K562 (cell line): ENCODE measurements around the gene CFAP141. TPM values are rescaled to one million over a fixed set of nuclear protein-coding genes. Genes with fewer than 3 reads are reported as not detected.

Source experiments
- ARHGAP35 ChIP-seq: fragments of 450-650 bp; IDR thresholded peaks from 2 replicates; pipeline ENCODE4 v1.6.1; 2018; ENCODE audit not compliant: partially characterized antibody
- CBX2 ChIP-seq: fragments of 200-600 bp; sonication (generic); IDR thresholded peaks from one replicate; pipeline ENCODE4 v1.6.1; 2012; ENCODE audit warnings: mild to moderate bottlenecking, low read length, inconsistent platforms; ENCODE audit not compliant: insufficient read depth, poor library complexity, severe bottlenecking
- ESRRB ChIP-seq: fragments of 250-450 bp; sonication (Bioruptor Pico); IDR thresholded peaks from 2 replicates; pipeline ENCODE4 v1.5.0; 2020; ENCODE audit warnings: mild to moderate bottlenecking, moderate library complexity, borderline replicate concordance
- HNRNPLL ChIP-seq: fragments of 200-400 bp; formaldehyde crosslinking; IDR thresholded peaks from 2 replicates; pipeline ENCODE4 v1.6.1; 2017; ENCODE audit warnings: low read length, low read depth, mild to moderate bottlenecking; ENCODE audit not compliant: poor library complexity, severe bottlenecking
- KLF13 ChIP-seq: fragments of 450-650 bp; IDR thresholded peaks from 2 replicates; pipeline ENCODE4 v1.6.1; 2016; ENCODE audit warnings: missing genetic modification characterization, low read depth, mild to moderate bottlenecking, missing compliant biosample characterization, moderate library complexity, borderline replicate concordance
- MYBL2 ChIP-seq, 2 experiments: fragments of 450-650 bp in 1 of 2; sonication (generic) in 1 of 2; formaldehyde crosslinking in 1 of 2; IDR thresholded peaks; 2 replicates each; pipeline versions ENCODE4 v1.6.1 to v1.8.1; 2017 to 2022; ENCODE audit warnings: borderline replicate concordance in 1 of 2, inconsistent platforms in 1 of 2, low read depth in 1 of 2, mild to moderate bottlenecking in 1 of 2, missing genetic modification reagents in 1 of 2, moderate library complexity in 1 of 2
- MYC ChIP-seq, 2 experiments: fragments of 250-450 bp in 1 of 2; sonication (Bioruptor Pico) in 1 of 2; IDR thresholded peaks; 2 replicates each; pipeline versions ENCODE4 v1.5.1 to v1.6.1; 2012 to 2021; ENCODE audit warnings: low read depth in 2 of 2, borderline replicate concordance in 1 of 2, improper control_type of control experiment in 1 of 2, low read length in 1 of 2, mild to moderate bottlenecking in 1 of 2, moderate library complexity in 1 of 2
- NONO ChIP-seq, 2 experiments: fragments of 200-400 bp in 1 of 2; fragments of 450-650 bp in 1 of 2; formaldehyde crosslinking in 1 of 2; IDR thresholded peaks; 2 replicates each; pipeline ENCODE4 v1.6.1; 2017; ENCODE audit warnings: low read depth in 2 of 2, mild to moderate bottlenecking in 2 of 2, moderate library complexity in 2 of 2, low read length in 1 of 2
- NR2C2 ChIP-seq, 2 experiments: fragments of 200-800 bp in 1 of 2; sonication (Bioruptor generic) in 1 of 2; sonication (generic) in 1 of 2; formaldehyde crosslinking in 1 of 2; IDR thresholded peaks; 2 replicates each; pipeline versions ENCODE4 v1.6.1 to v1.8.0; 2016 to 2022; ENCODE audit warnings: mild to moderate bottlenecking in 1 of 2, missing compliant biosample characterization in 1 of 2, missing genetic modification characterization in 1 of 2, missing genetic modification reagents in 1 of 2
- POLR2AphosphoS5 ChIP-seq: IDR thresholded peaks from 2 replicates; pipeline ENCODE4 v1.6.1; 2011; ENCODE audit warnings: mild to moderate bottlenecking, low read depth, low read length, moderate library complexity; ENCODE audit not compliant: control insufficient read depth, insufficient read depth
- PRMT5 ChIP-seq: sonication (generic); formaldehyde crosslinking; IDR thresholded peaks from 2 replicates; pipeline ENCODE4 v1.5.0; 2020; ENCODE audit warnings: missing genetic modification reagents
- PYGO2 ChIP-seq: fragments of 450-650 bp; IDR thresholded peaks from 2 replicates; pipeline ENCODE4 v1.6.1; 2016; ENCODE audit warnings: mild to moderate bottlenecking, missing genetic modification characterization, moderate library complexity, missing compliant biosample characterization
- RBM15 ChIP-seq: fragments of 200-400 bp; formaldehyde crosslinking; IDR thresholded peaks from 2 replicates; pipeline ENCODE4 v1.6.1; 2018; ENCODE audit warnings: mild to moderate bottlenecking, low read length, moderate library complexity; ENCODE audit not compliant: insufficient read depth
- SOX6 ChIP-seq: fragments of 450-650 bp; IDR thresholded peaks from 2 replicates; pipeline ENCODE4 v1.6.1; 2014; ENCODE audit warnings: mild to moderate bottlenecking
- TRIM28 ChIP-seq: fragments of 450-650 bp; IDR thresholded peaks from 2 replicates; pipeline ENCODE4 v1.6.1; 2017
- ZNF175 ChIP-seq: fragments of 200-800 bp; sonication (Bioruptor generic); IDR thresholded peaks from 2 replicates; pipeline ENCODE4 v1.6.1; 2016; ENCODE audit warnings: low read depth, mild to moderate bottlenecking, missing genetic modification characterization, missing compliant biosample characterization
- ZNF253 ChIP-seq: fragments of 250-450 bp; sonication (Bioruptor Pico); conservative IDR thresholded peaks from 2 replicates; pipeline ENCODE4 v1.6.1; 2021; ENCODE audit warnings: mild to moderate bottlenecking
- polyA plus RNA-seq, 8 experiments: library from polyadenylated mRNA; depleted of rRNA in 4 of 8; stranded (reverse) in 5 of 8; unstranded in 3 of 8; fragments of >200 nt; fragmentation: Nextera tagmentation in 2 of 8; fragmentation: Illumina TruSeq in 1 of 8; extraction: Ambion mirVana in 2 of 8; extraction: Trizol in 1 of 8; gene quantifications; 2 replicates each; pipeline versions ENCODE4 v1.2.1 to v1.2.3, GENCODE V29; 2011 to 2014; ENCODE audit warnings: inconsistent platforms in 1 of 8, missing spikeins in 1 of 8
- total RNA-seq, 7 experiments: library from RNA; depleted of rRNA in 6 of 7; stranded (reverse); fragments of >200 nt in 6 of 7; fragmentation: Illumina TruSeq in 2 of 7; extraction: Trizol in 2 of 7; gene quantifications; 2 replicates each; pipeline versions ENCODE4 v1.2.1 to v1.2.3, GENCODE V29; 2011 to 2021; ENCODE audit warnings: low replicate concordance in 1 of 7
- TF ChIP-seq, protein P1 (sequence below): fragments of 250-450 bp; sonication (Bioruptor Pico); IDR thresholded peaks from 2 replicates; pipeline ENCODE4 v1.5.0; 2021
- TF ChIP-seq, protein P2 (sequence below): fragments of 450-650 bp; formaldehyde crosslinking; IDR thresholded peaks from 2 replicates; pipeline ENCODE4 v1.4.0; 2020; ENCODE audit warnings: mild to moderate bottlenecking
- TF ChIP-seq, protein P3 (sequence below): fragments of 250-450 bp; sonication (Bioruptor Pico); IDR thresholded peaks from 2 replicates; pipeline ENCODE4 v1.5.1; 2021; ENCODE audit warnings: mild to moderate bottlenecking
- TF ChIP-seq, protein P4 (sequence below): sonication (generic); formaldehyde crosslinking; IDR thresholded peaks from 2 replicates; pipeline ENCODE4 v1.8.0; 2022; ENCODE audit warnings: missing genetic modification reagents, mild to moderate bottlenecking, moderate library complexity, borderline replicate concordance

CFAP141 gene
- total and polyA plus RNA-seq, 9 of the 15 experiments (the other 6 are each of a cell fraction or from before 2014, with no cell fraction given), result not detected

DNA sequence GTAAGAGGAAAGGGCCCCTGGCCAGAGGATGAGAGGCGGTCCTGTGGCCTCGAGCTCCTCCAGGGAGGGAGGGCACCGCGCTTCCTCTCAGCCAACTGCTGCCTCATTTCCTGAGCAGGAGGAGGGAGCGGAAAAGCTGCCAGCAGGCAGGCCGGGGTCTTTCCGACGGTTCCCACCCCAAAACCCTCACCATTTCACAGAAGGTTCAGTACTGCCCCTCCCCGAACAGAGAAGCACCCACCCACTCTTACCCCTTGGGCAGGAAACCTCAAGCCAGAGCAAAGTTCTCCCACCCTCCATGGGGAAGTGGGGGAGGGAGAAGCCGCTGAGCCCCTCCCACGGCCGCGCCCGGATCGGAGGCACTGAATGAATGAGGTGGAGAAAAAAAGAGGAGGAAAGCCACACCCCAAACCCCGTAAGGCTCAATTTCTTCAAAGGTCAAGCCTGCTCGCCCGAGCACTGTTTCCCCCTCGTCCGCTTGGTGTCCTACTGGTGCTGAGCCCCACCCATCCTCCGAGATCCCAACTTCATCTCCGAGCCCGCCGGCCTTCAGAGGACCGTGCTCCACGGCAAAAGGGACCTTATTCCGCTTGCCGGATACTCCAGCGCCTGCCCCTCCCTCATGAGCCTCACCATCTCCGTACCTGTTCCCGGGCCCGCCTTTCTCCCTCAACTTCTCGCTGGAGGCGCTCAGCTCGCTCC lies 23.6 kb downstream of the CFAP141 start (continued):
- TF ChIP-seq CBX2 (no peak), PRMT5 (CRISPR knock-in tag) (no peak), ZNF175 (no peak), MYBL2 (IDR thresholded peaks at IDR 0.05; ENCODE audit: low read depth) (no peak), MYBL2 (CRISPR knock-in tag; IDR thresholded peaks at IDR 0.05; ENCODE audit: borderline replicate concordance) (no peak), ARHGAP35 (no peak), SOX6 (no peak), PYGO2 (tag) (no peak), MYC (IDR thresholded peaks at IDR 0.05; ENCODE audit: low read depth, low read length) (peak; percentile 17; the same call in 1 of the 2 replicates), MYC (CRISPR knock-in tag; IDR thresholded peaks at IDR 0.05; ENCODE audit: borderline replicate concordance, low read depth) (no peak; the same call in 1 of the 2 replicates), POLR2AphosphoS5 (peak; percentile 19; the same call in 1 of the 2 replicates), TRIM28 (0 out of 2 replicates have a peak, but pooled peaks have one; percentile 45), NONO (IDR thresholded peaks at IDR 0.05; ENCODE audit: low read depth in 2 of 2, low read length in 1 of 2) (no peak; a peak in 1 of 4 replicates), ZNF253 (CRISPR knock-in tag) (no peak), KLF13 (tag) (no peak), HNRNPLL (peak; percentile 13), NR2C2 (CRISPR knock-in tag; IDR thresholded peaks at IDR 0.05) (no peak; the same call in 1 of the 2 replicates), NR2C2 (tag; IDR thresholded peaks at IDR 0.05) (no peak), ESRRB (CRISPR knock-in tag) (no peak), RBM15 (no peak)
- TF ChIP-seq, protein P1, sequence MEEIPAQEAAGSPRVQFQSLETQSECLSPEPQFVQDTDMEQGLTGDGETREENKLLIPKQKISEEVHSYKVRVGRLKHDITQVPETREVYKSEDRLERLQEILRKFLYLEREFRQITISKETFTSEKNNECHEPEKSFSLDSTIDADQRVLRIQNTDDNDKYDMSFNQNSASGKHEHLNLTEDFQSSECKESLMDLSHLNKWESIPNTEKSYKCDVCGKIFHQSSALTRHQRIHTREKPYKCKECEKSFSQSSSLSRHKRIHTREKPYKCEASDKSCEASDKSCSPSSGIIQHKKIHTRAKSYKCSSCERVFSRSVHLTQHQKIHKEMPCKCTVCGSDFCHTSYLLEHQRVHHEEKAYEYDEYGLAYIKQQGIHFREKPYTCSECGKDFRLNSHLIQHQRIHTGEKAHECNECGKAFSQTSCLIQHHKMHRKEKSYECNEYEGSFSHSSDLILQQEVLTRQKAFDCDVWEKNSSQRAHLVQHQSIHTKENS (CRISPR knock-in tag), result no peak
- TF ChIP-seq, protein P2, sequence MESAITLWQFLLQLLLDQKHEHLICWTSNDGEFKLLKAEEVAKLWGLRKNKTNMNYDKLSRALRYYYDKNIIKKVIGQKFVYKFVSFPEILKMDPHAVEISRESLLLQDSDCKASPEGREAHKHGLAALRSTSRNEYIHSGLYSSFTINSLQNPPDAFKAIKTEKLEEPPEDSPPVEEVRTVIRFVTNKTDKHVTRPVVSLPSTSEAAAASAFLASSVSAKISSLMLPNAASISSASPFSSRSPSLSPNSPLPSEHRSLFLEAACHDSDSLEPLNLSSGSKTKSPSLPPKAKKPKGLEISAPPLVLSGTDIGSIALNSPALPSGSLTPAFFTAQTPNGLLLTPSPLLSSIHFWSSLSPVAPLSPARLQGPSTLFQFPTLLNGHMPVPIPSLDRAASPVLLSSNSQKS, result no peak
- TF ChIP-seq, protein P3, sequence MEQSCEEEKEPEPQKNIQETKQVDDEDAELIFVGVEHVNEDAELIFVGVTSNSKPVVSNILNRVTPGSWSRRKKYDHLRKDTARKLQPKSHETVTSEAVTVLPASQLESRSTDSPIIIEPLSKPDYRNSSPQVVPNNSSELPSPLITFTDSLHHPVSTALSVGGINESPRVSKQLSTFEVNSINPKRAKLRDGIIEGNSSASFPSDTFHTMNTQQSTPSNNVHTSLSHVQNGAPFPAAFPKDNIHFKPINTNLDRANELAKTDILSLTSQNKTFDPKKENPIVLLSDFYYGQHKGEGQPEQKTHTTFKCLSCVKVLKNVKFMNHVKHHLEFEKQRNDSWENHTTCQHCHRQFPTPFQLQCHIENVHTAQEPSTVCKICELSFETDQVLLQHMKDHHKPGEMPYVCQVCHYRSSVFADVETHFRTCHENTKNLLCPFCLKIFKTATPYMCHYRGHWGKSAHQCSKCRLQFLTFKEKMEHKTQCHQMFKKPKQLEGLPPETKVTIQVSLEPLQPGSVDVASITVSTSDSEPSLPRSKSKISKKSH, result no peak
- TF ChIP-seq, protein P4, sequence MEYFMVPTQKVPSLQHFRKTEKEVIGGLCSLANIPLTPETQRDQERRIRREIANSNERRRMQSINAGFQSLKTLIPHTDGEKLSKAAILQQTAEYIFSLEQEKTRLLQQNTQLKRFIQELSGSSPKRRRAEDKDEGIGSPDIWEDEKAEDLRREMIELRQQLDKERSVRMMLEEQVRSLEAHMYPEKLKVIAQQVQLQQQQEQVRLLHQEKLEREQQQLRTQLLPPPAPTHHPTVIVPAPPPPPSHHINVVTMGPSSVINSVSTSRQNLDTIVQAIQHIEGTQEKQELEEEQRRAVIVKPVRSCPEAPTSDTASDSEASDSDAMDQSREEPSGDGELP (CRISPR knock-in tag), result 0 out of 2 replicates have a peak, but pooled peaks have one; percentile 10
